Measurements from ENCODE around the gene ALDH1L1.
"Not testable (repeated sequence)": the region's sequence is repeated elsewhere in the genome, so short reads cannot be mapped to it uniquely, and the experiment has no call there.

Gene ALDH1L1

GRCh38 chr3:126104028-126104635 is 76.3 kb downstream of the ALDH1L1 start:
- no peak for DNase-seq

- no peak for DNase-seq
Observed at GRCh38 chr3:126103121-126104027, 77.0 kb downstream of the ALDH1L1 start.

GRCh38 chr3:126102530-126102951 is 77.8 kb downstream of the ALDH1L1 start:
- no peak for DNase-seq

- no peak for DNase-seq
Observed at GRCh38 chr3:126102011-126102410, 78.4 kb downstream of the ALDH1L1 start.

- DNase-seq = no peak
Observed at GRCh38 chr3:126101521-126101982, 78.8 kb downstream of the ALDH1L1 start.

- DNase-seq = no peak
Observed at GRCh38 chr3:126100634-126101301, 79.6 kb downstream of the ALDH1L1 start.

- no peak for DNase-seq
Observed at GRCh38 chr3:126100269-126100633, 80.1 kb downstream of the ALDH1L1 start.

GRCh38 chr3:126098391-126098858 is 82.0 kb downstream of the ALDH1L1 start:
- DNase-seq = no peak

GRCh38 chr3:126097801-126098200 is 82.6 kb downstream of the ALDH1L1 start:
- DNase-seq = no peak

GRCh38 chr3:126096274-126096673 is 84.1 kb downstream of the ALDH1L1 start:
- not testable (repeated sequence) for DNase-seq

GRCh38 chr3:126092128-126092527 is 88.3 kb downstream of the ALDH1L1 start:
- not testable (repeated sequence) for DNase-seq

GRCh38 chr3:126087552-126088175 is 92.7 kb downstream of the ALDH1L1 start:
- DNase-seq = no peak

GRCh38 chr3:126085841-126086240 is 94.5 kb downstream of the ALDH1L1 start:
- no peak for DNase-seq

GRCh38 chr3:126085276-126085675 is 95.1 kb downstream of the ALDH1L1 start:
- DNase-seq = no peak

- no peak for DNase-seq
Observed at GRCh38 chr3:126084768-126085180, 95.6 kb downstream of the ALDH1L1 start.

GRCh38 chr3:126083913-126084767 is 96.2 kb downstream of the ALDH1L1 start, which contains the start of gene SLC41A3:
SLC41A3 (minus strand) TSS chr3:126084124; CDS start chr3:126068219, 15,905 bp downstream.
- DNase-seq = peak; percentile 70 to 78 (median 73)

- DNase-seq = peak in 3 of 4 experiments; percentile 19 to 50 (median 45)
Observed at GRCh38 chr3:126083511-126083912, 96.9 kb downstream of the ALDH1L1 start.

- DNase-seq = no peak
Observed at GRCh38 chr3:126083138-126083445, 97.3 kb downstream of the ALDH1L1 start.

GRCh38 chr3:126082362-126083137 is 97.8 kb downstream of the ALDH1L1 start:
- DNase-seq = no peak

- no peak for DNase-seq
Observed at GRCh38 chr3:126081618-126082361, 98.6 kb downstream of the ALDH1L1 start.
